Activated CD4-positive, alpha-beta T cell treated with anti-CD3 and anti-CD28 coated beads, Interleukin-2, amount 10 ng/mL, durations not matched to agents 24 days and 14 days (primary cell): Measurements from ENCODE around the gene MNDA. TPM values are rescaled to one million over a fixed set of nuclear protein-coding genes. Genes with fewer than 3 reads are reported as not detected.

Experiments used
- DNase-seq: peaks from one replicate; pipeline ENCODE4 v3.0.0; 2022
- H3K27ac Mint-ChIP-seq: one replicate; pipeline ENCODE4 v1.8.0; 2022; ENCODE audit warnings: mild to moderate bottlenecking, mixed read lengths
- H3K27me3 Mint-ChIP-seq: one replicate; pipeline ENCODE4 v1.8.0; 2022; ENCODE audit warnings: mixed read lengths
- H3K36me3 Mint-ChIP-seq: one replicate; pipeline ENCODE4 v1.8.0; 2022; ENCODE audit warnings: low read depth, mild to moderate bottlenecking, mixed read lengths
- H3K4me1 Mint-ChIP-seq: one replicate; pipeline ENCODE4 v1.8.0; 2021; ENCODE audit warnings: mixed read lengths
- H3K4me3 Mint-ChIP-seq: one replicate; pipeline ENCODE4 v1.8.0; 2022; ENCODE audit warnings: mild to moderate bottlenecking, moderate library complexity, mixed read lengths
- H3K9me3 Mint-ChIP-seq: one replicate; pipeline ENCODE4 v1.8.0; 2021; ENCODE audit warnings: mixed read lengths
- intact Hi-C: fragments of 100-400 bp; cut with micrococcal nuclease; formaldehyde crosslinking; loops from one replicate; pipeline ENCODE4 v1.15.1; 2023
- total RNA-seq: library from RNA; stranded (reverse); gene quantifications from 2 replicates; pipeline ENCODE4 v1.2.3, GENCODE V29; 2022

MNDA gene
- total RNA-seq, 1 donor from 2014 or later: not detected

DNA sequence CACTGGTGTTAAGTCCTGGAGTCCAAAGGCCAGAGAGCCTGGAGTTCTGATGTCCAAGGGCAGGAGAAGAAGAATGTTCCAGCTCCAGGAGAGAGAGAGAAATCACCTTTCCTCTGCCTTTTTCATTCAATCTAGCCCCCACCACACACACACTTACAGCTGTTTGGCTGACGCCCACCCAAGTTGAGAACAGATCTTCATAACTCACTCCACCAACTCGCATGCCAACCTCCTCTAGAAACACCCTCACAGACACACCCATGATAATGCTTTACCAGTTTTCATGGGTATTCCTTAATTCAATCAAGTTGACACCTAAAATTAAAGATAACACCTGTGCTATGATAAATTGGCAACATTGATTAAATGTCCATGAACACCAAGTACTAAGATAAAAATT lies 42.0 kb downstream of the MNDA start:
- H3K36me3 Mint-ChIP-seq: no peaks in the 10 kb centered on the region

DNA sequence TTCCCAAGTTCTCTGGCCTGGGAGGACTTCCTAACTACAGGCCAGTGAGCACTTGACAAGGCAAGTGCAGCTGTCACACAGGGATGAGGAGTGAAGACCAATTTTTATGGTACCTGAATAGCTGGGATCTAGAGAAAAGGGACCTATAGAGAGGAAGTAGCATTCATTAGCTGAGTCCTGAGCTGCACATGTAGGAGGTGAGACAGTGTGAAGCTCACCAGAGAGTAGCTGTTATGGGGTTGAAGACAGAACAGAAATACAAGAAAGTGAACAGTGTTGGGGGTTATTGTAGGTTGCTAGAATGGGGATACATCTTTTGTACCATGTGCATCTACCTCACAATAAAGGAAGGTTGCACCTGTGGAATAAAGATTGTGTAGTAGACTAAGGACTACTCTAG lies 62.5 kb downstream of the MNDA start:
- intact Hi-C loops: no loop called here
- Mint-ChIP-seq H3K4me1 (no peaks in the 10 kb centered on the region), H3K9me3 (no peaks in the 10 kb centered on the region), H3K4me3 (no peak overlapping the region), H3K27ac (no peak overlapping the region), H3K27me3 (peaks cover 11% of the 10 kb centered on the region), H3K36me3 (no peaks in the 10 kb centered on the region)
- DNase-seq: no peak

More for the DNA sequence above, 42.0 kb downstream of the MNDA start:
- no peak for DNase-seq
- H3K4me1 Mint-ChIP-seq: no peaks in the 10 kb centered on the region
- H3K27ac Mint-ChIP-seq: no peak overlapping the region
- no peak overlapping the region for H3K4me3 Mint-ChIP-seq
- intact Hi-C loops: no loop called here
- peaks cover 10% of the 10 kb centered on the region for H3K9me3 Mint-ChIP-seq
- peaks cover 7% of the 10 kb centered on the region for H3K27me3 Mint-ChIP-seq

DNA sequence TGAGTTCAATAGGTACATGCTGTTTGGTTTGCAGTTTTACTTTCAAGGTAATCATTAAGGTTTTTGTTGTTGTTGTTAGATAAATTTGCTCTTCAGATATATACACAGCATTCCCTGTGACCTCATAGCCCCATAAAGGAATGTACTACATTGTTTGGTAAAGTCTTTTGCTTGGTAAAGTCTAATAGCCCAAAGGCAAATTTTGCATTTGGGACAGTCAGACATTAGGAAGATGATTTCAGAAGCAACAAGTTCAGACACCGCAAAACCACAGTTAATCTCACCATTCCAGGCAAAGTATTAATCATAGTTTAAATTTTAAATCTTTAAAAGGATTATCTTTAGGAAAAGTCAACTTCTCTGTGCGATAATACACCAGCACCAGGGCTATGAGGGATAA lies 67.6 kb downstream of the MNDA start:
- intact Hi-C loops: no loop called here
- no peaks in the 10 kb centered on the region for H3K4me1 Mint-ChIP-seq

More for the DNA sequence above, 67.6 kb downstream of the MNDA start:
- no peak for DNase-seq
- Mint-ChIP-seq H3K4me3 (no peak overlapping the region), H3K27me3 (peaks cover 20% of the 10 kb centered on the region), H3K27ac (no peak overlapping the region), H3K36me3 (no peaks in the 10 kb centered on the region), H3K9me3 (no peaks in the 10 kb centered on the region)

Other genes starting within 250 kb of the MNDA start
- not detected in 2 replicates for gene OR10Z1, start 226.1 kb upstream of the MNDA start, total RNA-seq
- not detected in 2 replicates for gene SPTA1, start 144.6 kb upstream of the MNDA start, total RNA-seq
- gene OR6K2, start 130.7 kb upstream of the MNDA start, total RNA-seq: not detected in 2 replicates
- not detected in 2 replicates for gene OR6K3, start 110.6 kb upstream of the MNDA start, total RNA-seq
- not detected in 2 replicates for gene OR6K6, start 76.6 kb upstream of the MNDA start, total RNA-seq
- not detected in 2 replicates for gene OR6N1, start 59.2 kb upstream of the MNDA start, total RNA-seq
- not detected in 2 replicates for gene OR6N2, start 50.1 kb upstream of the MNDA start, total RNA-seq
- 10.4 and 11.3 TPM in 2 replicates for gene PYHIN1, start 100.2 kb downstream of the MNDA start, total RNA-seq
- 217 and 223 TPM in 2 replicates for gene IFI16, start 178.6 kb downstream of the MNDA start, total RNA-seq
- 75.9 and 80.1 TPM in 2 replicates for gene AIM2, start 245.4 kb downstream of the MNDA start, total RNA-seq